HCT116 (cell line): ENCODE data around the gene TNRC6C. TPM values are rescaled to one million over a fixed set of nuclear protein-coding genes. Genes with fewer than 3 reads are reported as not detected.
A peak's percentile ranks its signal among the peaks of the same experiment; 100 is the strongest.

Source experiments
- ATAC-seq: fragments of 200-7000 bp; cut with Tn5 transposase; 2 replicates; pipeline ENCODE4 v1.9.1; 2020; ENCODE audit warnings: mild to moderate bottlenecking, moderate library complexity
- Bru-seq: library from RNA; stranded (reverse); fragments of 400-500 nt; gene quantifications from one replicate; lab custom pipeline; 2021; lab: Mats Ljungman, UMichigan
- BruChase-seq, 2 experiments: library from RNA; stranded (reverse); fragments of 400-500 nt; gene quantifications; one replicate each; lab custom pipeline; 2021; lab: Mats Ljungman, UMichigan
- BruUV-seq: library from RNA; stranded (reverse); fragments of 400-500 nt; replicated peaks from 2 replicates; lab custom pipeline; 2021; lab: Mats Ljungman, UMichigan
- CTCF ChIA-PET: fragments of 300-600 bp; sonication (Branson Sonifier 250); formaldehyde crosslinking; loops from one replicate; lab custom pipeline; 2021; ENCODE audit warnings: antibody characterized with exemption; lab: Charles Lee
- POLR2A ChIA-PET: fragments of 300-600, 350-600 bp; sonication (Branson Sonifier 250); formaldehyde crosslinking; loops from one replicate; lab custom pipeline; 2021; ENCODE audit warnings: antibody characterized with exemption; lab: Charles Lee
- RAD21 ChIA-PET, 2 experiments: fragments of 300-600 bp; sonication (Branson Sonifier 250); formaldehyde crosslinking; loops; one replicate each; lab custom pipeline; 2023; ENCODE audit warnings: low total read pairs in 2 of 2; ENCODE audit not compliant: uncharacterized antibody in 2 of 2, unreplicated experiment in 2 of 2, low non-redundant PET in 1 of 2; lab: Charles Lee
- DNase-seq: peaks from one replicate; pipeline ENCODE4 v3.0.0-alpha.2; 2010; ENCODE audit warnings: low read depth, low spot score
- H2AFZ ChIP-seq: fragments of 200-600 bp; shearing (Covaris generic), sonication (generic); 2 replicates; pipeline ENCODE4 v1.6.1; 2017; ENCODE audit warnings: low read depth, mixed run types, mixed read lengths, antibody characterized with exemption, low read length; ENCODE audit not compliant: poor library complexity, severe bottlenecking
- H3K27ac ChIP-seq: 2 replicates; pipeline ENCODE4 v1.5.1; 2012; ENCODE audit warnings: low read depth, low read length
- H3K27me3 ChIP-seq: fragments of 200-600 bp; sonication (generic); 2 replicates; pipeline ENCODE4 v1.6.1; 2016; ENCODE audit warnings: mixed run types, low read length, mixed read lengths; ENCODE audit not compliant: insufficient read depth
- H3K36me3 ChIP-seq, 2 experiments: fragments of 200-500 bp in 1 of 2; fragments of 200-600 bp in 1 of 2; sonication (Bioruptor generic) in 1 of 2; sonication (generic) in 1 of 2; 2 replicates each; pipeline versions ENCODE4 v1.5.1 to v1.6.1; 2014 to 2016; ENCODE audit warnings: low read length in 2 of 2, inconsistent platforms in 1 of 2, mixed read lengths in 1 of 2, mixed run types in 1 of 2; ENCODE audit not compliant: insufficient read depth in 2 of 2, control insufficient read depth in 1 of 2
- H3K4me1 ChIP-seq, 2 experiments: fragments of 200-600 bp in 1 of 2; sonication (generic) in 1 of 2; 2 replicates each; pipeline versions ENCODE4 v1.5.1 to v1.6.1; 2012 to 2017; ENCODE audit warnings: low read length in 2 of 2, inconsistent platforms in 1 of 2, mild to moderate bottlenecking in 1 of 2, mixed read lengths in 1 of 2, mixed run types in 1 of 2, moderate library complexity in 1 of 2; ENCODE audit not compliant: insufficient read depth in 2 of 2, control insufficient read depth in 1 of 2
- H3K4me2 ChIP-seq: fragments of 200-600 bp; sonication (generic); 2 replicates; pipeline ENCODE4 v1.6.1; 2017; ENCODE audit warnings: mixed run types, low read length, mixed read lengths
- H3K4me3 ChIP-seq, 2 experiments: fragments of 200-600 bp in 1 of 2; sonication (generic) in 1 of 2; replicated peaks in 1 of 2; 2 replicates each; pipeline ENCODE4 v1.5.1; 2011 to 2016; ENCODE audit warnings: low read length in 2 of 2, control low read depth in 1 of 2, low read depth in 1 of 2, mild to moderate bottlenecking in 1 of 2, mixed read lengths in 1 of 2, mixed run types in 1 of 2
- H3K79me2 ChIP-seq: fragments of 200-600 bp; sonication (generic); 2 replicates; pipeline ENCODE4 v1.6.1; 2017; ENCODE audit warnings: mild to moderate bottlenecking, mixed run types, low read length, moderate library complexity, mixed read lengths; ENCODE audit not compliant: insufficient read depth
- H3K9ac ChIP-seq: fragments of 200-600 bp; sonication (generic); 2 replicates; pipeline ENCODE4 v1.6.1; 2016; ENCODE audit warnings: low read length, mixed read lengths
- H3K9me2 ChIP-seq: fragments of 200-600 bp; sonication (generic), shearing (Covaris generic); 2 replicates; pipeline ENCODE4 v1.6.1; 2017; ENCODE audit warnings: mixed run types, mild to moderate bottlenecking, moderate library complexity; ENCODE audit not compliant: insufficient read depth
- H3K9me3 ChIP-seq, 2 experiments: fragments of 200-500 bp in 1 of 2; fragments of 200-600 bp in 1 of 2; sonication (Bioruptor generic) in 1 of 2; sonication (generic) in 1 of 2; 2 replicates each; pipeline ENCODE4 v1.6.1; 2014 to 2017; ENCODE audit warnings: low read length in 2 of 2, mixed read lengths in 2 of 2, inconsistent platforms in 1 of 2, low read depth in 1 of 2, mild to moderate bottlenecking in 1 of 2, mixed run types in 1 of 2, moderate library complexity in 1 of 2; ENCODE audit not compliant: control insufficient read depth in 1 of 2, insufficient read depth in 1 of 2
- H4K20me1 ChIP-seq: fragments of 200-600 bp; sonication (generic), shearing (Covaris generic); 2 replicates; pipeline ENCODE4 v1.6.1; 2017; ENCODE audit warnings: mixed run types, mild to moderate bottlenecking, moderate library complexity; ENCODE audit not compliant: insufficient read depth
- EGR1 ChIP-seq: IDR thresholded peaks from 2 replicates; pipeline ENCODE4 v1.6.1; 2012; ENCODE audit warnings: low read depth
- EZH2 ChIP-seq: fragments of 200-600 bp; sonication (generic); IDR thresholded peaks from 2 replicates; pipeline ENCODE4 v1.6.1; 2017; ENCODE audit warnings: antibody characterized with exemption, mixed run types
- EZH2phosphoT487 ChIP-seq: fragments of 200-600 bp; IDR thresholded peaks from 2 replicates; pipeline ENCODE4 v1.6.1; 2018; ENCODE audit warnings: antibody characterized with exemption, borderline replicate concordance
- FOSL1 ChIP-seq: IDR thresholded peaks from 2 replicates; pipeline ENCODE4 v1.6.1; 2012; ENCODE audit warnings: low read depth
- POLR2AphosphoS5 ChIP-seq: IDR thresholded peaks from 2 replicates; pipeline ENCODE4 v1.6.1; 2011; ENCODE audit warnings: mild to moderate bottlenecking, low read depth, low read length, moderate library complexity
- RAD21 ChIP-seq: IDR thresholded peaks from 2 replicates; pipeline ENCODE4 v1.6.1; 2012; ENCODE audit warnings: low read depth, mild to moderate bottlenecking
- REST ChIP-seq: IDR thresholded peaks from 2 replicates; pipeline ENCODE4 v1.6.1; 2012; ENCODE audit warnings: low read depth
- SIN3A ChIP-seq: IDR thresholded peaks from 2 replicates; pipeline ENCODE4 v1.6.1; 2012; ENCODE audit warnings: low read depth
- SP1 ChIP-seq: IDR thresholded peaks from 2 replicates; pipeline ENCODE4 v1.6.1; 2012; ENCODE audit warnings: low read depth
- TCF7L2 ChIP-seq: IDR thresholded peaks from 2 replicates; pipeline ENCODE4 v1.7.0; 2011; ENCODE audit warnings: borderline replicate concordance, inconsistent platforms; ENCODE audit not compliant: insufficient read depth, insufficient read length; ENCODE audit errors: extremely low read depth
- ZNF274 ChIP-seq: fragments of 200-500 bp; sonication (Bioruptor generic); IDR thresholded peaks from 2 replicates; pipeline ENCODE4 v1.6.1; 2014; ENCODE audit warnings: mild to moderate bottlenecking, low read depth, low read length, inconsistent platforms
- intact Hi-C: fragments of 100-400 bp; cut with micrococcal nuclease; formaldehyde crosslinking; loops from 2 replicates; pipeline ENCODE4 v1.10.0; 2022
- long read RNA-seq: library from polyadenylated mRNA; unstranded; transcript quantifications from one replicate; pipeline ENCODE4 v2.0.0, GENCODE V29; 2021; ENCODE audit not compliant: unreplicated experiment
- polyA plus RNA-seq: library from polyadenylated mRNA; unstranded; fragments of >200 nt; gene quantifications from 2 replicates; pipeline ENCODE4 v1.2.1, GENCODE V29; 2012; ENCODE audit warnings: missing spikeins
- total RNA-seq: library from RNA; stranded (reverse); gene quantifications from one replicate; pipeline ENCODE4 v1.2.1, GENCODE V29; 2021; ENCODE audit not compliant: unreplicated experiment
- TF ChIP-seq, protein P1 (sequence below): IDR thresholded peaks from 2 replicates; pipeline ENCODE4 v1.6.1; 2012
- TF ChIP-seq, protein P2 (sequence below): IDR thresholded peaks from 2 replicates; pipeline ENCODE4 v1.6.1; 2012

The TNRC6C gene, protein sequence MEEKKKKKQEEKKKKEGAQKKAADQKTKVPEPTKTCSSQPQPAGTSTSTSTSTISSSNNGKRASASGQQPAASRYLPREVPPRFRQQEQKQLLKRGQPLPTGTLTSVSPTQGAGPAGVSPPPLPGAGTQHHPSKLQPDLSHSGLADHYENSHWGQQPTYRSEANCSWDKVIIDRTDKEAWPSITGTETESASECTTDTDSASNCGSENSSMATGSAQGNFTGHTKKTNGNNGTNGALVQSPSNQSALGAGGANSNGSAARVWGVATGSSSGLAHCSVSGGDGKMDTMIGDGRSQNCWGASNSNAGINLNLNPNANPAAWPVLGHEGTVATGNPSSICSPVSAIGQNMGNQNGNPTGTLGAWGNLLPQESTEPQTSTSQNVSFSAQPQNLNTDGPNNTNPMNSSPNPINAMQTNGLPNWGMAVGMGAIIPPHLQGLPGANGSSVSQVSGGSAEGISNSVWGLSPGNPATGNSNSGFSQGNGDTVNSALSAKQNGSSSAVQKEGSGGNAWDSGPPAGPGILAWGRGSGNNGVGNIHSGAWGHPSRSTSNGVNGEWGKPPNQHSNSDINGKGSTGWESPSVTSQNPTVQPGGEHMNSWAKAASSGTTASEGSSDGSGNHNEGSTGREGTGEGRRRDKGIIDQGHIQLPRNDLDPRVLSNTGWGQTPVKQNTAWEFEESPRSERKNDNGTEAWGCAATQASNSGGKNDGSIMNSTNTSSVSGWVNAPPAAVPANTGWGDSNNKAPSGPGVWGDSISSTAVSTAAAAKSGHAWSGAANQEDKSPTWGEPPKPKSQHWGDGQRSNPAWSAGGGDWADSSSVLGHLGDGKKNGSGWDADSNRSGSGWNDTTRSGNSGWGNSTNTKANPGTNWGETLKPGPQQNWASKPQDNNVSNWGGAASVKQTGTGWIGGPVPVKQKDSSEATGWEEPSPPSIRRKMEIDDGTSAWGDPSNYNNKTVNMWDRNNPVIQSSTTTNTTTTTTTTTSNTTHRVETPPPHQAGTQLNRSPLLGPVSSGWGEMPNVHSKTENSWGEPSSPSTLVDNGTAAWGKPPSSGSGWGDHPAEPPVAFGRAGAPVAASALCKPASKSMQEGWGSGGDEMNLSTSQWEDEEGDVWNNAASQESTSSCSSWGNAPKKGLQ (N-terminal part only)
- total RNA-seq (23.4 TPM), Bru-seq, nascent RNA (percentile 73 among the genes with signal in this experiment), BruChase-seq, experiment 1, labeled RNA remaining after a 6-hour chase (percentile 66 among the genes with signal in this experiment), BruChase-seq, experiment 2, labeled RNA remaining after a 2-hour chase (percentile 72 among the genes with signal in this experiment)
- polyA plus RNA-seq = 6.7 and 7.1 TPM in 2 replicates
- long read RNA-seq, partial matches to known transcripts = 8 of 14 reads
- long read RNA-seq, other reads (novel, unspliced or antisense) = 6 of 14 reads

DNA sequence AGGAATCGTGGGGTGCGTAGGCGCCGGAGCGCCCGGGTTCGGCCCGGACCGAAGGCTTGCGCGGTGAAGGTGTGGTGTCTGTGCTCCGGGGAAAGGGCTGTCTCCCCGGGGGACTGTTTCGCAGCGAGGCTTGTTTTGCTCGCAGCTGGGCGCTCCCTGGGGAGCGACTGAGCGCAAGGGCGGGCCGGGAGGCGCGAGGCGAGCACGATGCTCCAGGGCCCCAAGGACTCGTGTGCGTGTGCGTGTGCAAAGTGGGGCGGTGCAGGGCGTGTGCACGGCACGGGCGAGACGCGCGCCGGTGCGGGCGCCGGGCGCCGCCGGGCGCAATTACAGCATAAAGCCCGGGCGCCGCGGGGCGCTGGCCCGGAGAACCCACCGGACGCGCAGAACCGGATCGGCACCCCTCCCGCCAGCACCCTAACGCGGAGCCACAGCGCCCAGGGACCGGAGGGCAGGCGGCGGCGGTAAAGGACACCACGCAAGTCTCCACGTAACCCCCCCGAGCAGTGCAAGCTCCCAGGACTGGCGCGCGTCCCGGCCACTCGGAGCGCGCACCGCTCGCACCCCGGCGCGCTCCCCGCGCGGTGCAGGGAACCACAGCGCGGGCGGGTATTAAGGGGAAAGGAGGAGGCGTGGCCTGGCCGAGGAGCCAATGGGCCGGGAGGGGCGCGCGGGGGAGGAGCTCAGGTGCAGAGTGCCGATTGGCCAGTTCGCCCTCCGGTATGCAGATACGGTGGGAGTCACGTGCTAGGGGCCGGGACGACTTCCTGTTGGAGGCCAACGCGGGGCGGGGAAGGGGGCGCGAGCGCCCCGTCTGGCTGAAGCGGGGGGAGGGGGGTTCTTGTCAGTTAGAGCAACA lies at the start of gene TNRC6C:
Gene TNRC6C (plus strand): TSS at position 847 of the 859 bp plus-strand sequence. CDS start 45,504 bp downstream, outside the sequence.
- POLR2A ChIA-PET = interaction anchor here (0.6 to 2.1 kb wide), 42 partner anchors 9 to 703 kb away, joined by 3 to 33 read pairs (median 4); partner anchors contain the start of genes AFMID and TK1
- intact Hi-C loops = loop anchor here (5.0 kb wide), 1 partner anchor 186 kb away; no protein-coding TSS in a partner anchor
- ATAC-seq (peak; percentile 97), DNase-seq (peak; percentile 98)
- CTCF ChIA-PET = interaction anchor here (0.7 to 1.4 kb wide), 10 partner anchors 10 to 65 kb away, joined by 3 to 7 read pairs (median 4); no protein-coding TSS in a partner anchor
- no peaks in the 10 kb centered on the region for H3K9me2 ChIP-seq
- no peak within 1 kb of the TSS for H2AFZ ChIP-seq
- H3K4me3 ChIP-seq = peak within 1 kb of the TSS; percentile 62 to 67
- RAD21 ChIA-PET = interaction anchor here (0.6 to 0.7 kb wide), 3 partner anchors 14 to 109 kb away, joined by 3 to 6 read pairs (median 3); no protein-coding TSS in a partner anchor
- peak within 1 kb of the TSS; percentile 75; the same call in 1 of the 2 replicates for H3K27ac ChIP-seq
- no peaks in the 10 kb centered on the region for H4K20me1 ChIP-seq
- H3K4me1 ChIP-seq = peaks cover 12 to 15% of the 10 kb centered on the region in 2 experiments
- H3K9me3 ChIP-seq = peaks cover 0 to 4% of the 10 kb centered on the region in 2 experiments; a peak in 1 of 4 replicates
- peak within 1 kb of the TSS; percentile 88 for H3K4me2 ChIP-seq
- no TSS peak for BruUV-seq
- H3K27me3 ChIP-seq = peaks cover 7% of the 10 kb centered on the region; the same call in 1 of the 2 replicates
- no peaks in the 10 kb centered on the region for H3K36me3 ChIP-seq
- H3K9ac ChIP-seq = peak within 1 kb of the TSS; percentile 65
- H3K79me2 ChIP-seq = peaks cover 37% of the 10 kb centered on the region
- TF ChIP-seq FOSL1 (no peak), ZNF274 (no peak), EZH2phosphoT487 (no peak), RAD21 (no peak), EZH2 (no peak), EGR1 (peak; percentile 88), POLR2AphosphoS5 (peak; percentile 97), REST (no peak), TCF7L2 (no peak), SP1 (peak; percentile 85), SIN3A (no peak; the same call in 1 of the 2 replicates)
- TF ChIP-seq, protein P1, sequence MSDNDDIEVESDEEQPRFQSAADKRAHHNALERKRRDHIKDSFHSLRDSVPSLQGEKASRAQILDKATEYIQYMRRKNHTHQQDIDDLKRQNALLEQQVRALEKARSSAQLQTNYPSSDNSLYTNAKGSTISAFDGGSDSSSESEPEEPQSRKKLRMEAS = peak; percentile 77
- TF ChIP-seq, protein P2, sequence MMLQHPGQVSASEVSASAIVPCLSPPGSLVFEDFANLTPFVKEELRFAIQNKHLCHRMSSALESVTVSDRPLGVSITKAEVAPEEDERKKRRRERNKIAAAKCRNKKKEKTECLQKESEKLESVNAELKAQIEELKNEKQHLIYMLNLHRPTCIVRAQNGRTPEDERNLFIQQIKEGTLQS = no peak
